HG03565 (cell line): Measurements from ENCODE around the gene BEND7.
"Not testable (repeated sequence)": the region's sequence is repeated elsewhere in the genome, so short reads cannot be mapped to it uniquely, and the experiment has no call there.

ENCODE experiments used
- ATAC-seq: cut with Tn5 transposase; IDR thresholded peaks from one replicate; pipeline ENCODE4 v1.9.1; 2021; ENCODE audit warnings: mild to moderate bottlenecking, moderate library complexity; ENCODE audit not compliant: unreplicated experiment

BEND7 gene, protein sequence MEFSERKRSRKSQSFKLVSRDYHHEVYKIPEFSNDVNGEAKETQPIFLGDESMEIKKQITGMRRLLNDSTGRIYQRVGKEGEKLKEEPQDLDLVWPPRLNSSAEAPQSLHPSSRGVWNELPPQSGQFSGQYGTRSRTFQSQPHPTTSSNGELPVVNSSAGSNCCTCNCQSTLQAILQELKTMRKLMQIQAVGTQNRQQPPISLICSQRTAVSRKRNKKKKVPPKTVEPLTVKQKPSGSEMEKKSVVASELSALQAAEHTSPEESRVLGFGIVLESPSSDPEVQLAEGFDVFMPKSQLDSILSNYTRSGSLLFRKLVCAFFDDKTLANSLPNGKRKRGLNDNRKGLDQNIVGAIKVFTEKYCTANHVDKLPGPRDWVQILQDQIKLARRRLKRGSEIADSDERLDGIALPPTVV

DNA sequence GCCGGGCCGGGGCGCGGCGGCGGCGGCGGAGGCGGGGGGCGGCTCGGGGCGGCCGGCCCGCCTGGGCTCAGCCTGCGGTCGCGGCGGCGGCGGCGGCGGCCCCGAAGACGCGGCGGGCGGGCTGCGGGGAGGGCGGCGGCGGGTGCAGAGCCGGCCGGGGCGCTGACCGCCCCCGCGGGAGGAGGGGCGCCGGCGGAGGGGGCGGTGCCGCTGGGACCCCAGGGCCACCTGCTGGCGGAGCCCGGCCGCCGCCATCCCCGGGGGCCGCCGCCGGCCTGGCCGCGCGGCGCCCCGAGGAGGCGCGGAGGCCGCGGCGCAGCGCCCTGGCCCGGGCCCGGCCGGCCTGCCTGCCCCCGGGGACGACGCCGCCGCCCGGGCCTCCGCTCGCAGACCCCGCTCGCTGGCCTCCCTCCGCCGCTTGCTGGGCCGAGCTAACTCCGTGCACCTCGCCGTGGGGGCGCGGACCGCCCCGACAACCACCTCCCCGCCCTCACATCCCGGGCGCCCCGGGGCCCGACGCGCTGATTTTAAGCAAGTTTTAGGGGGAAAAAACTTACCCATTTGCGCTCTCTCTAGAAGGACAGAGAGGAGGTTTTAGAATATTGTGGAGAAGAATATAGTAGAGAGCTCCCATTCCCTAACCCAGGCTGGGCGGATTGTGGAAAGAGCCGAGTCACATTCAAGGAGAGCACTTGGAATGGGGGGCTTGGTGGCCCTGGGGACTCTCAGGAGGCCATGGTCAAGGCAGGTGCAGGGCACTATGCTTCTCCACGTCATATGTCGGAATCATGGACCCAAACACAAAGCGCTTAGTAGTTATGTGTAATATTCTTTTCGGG lies at the start of gene BEND7:
Gene BEND7, minus strand, starts transcription at position 140 of the 839 bp plus-strand sequence. CDS start 481 bp downstream, outside the sequence.
- ATAC-seq, result no peak

GRCh38 chr10:13573960-13574359 lies 45.1 kb upstream of the BEND7 start:
- ATAC-seq, result no peak

DNA sequence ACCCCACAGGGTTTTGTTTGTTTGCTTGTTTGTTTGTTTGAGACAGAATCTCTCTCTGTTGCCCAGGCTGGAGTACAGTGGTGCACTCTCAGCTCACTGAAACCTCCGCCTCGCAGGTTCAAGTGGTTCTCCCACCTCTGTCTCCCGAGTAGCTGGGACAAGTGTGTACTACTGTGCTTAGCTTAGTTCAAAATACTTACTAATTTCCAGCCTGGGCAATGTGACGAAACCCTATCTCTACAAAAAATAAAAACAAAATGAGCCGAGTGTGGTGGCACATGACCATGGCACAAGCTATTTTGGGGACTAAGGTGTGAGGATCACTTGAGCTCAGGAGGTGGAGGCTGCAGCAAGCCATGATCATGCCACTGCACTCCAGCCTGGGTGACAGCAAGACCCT lies 42.7 kb upstream of the BEND7 start:
- ATAC-seq, result no peak

DNA sequence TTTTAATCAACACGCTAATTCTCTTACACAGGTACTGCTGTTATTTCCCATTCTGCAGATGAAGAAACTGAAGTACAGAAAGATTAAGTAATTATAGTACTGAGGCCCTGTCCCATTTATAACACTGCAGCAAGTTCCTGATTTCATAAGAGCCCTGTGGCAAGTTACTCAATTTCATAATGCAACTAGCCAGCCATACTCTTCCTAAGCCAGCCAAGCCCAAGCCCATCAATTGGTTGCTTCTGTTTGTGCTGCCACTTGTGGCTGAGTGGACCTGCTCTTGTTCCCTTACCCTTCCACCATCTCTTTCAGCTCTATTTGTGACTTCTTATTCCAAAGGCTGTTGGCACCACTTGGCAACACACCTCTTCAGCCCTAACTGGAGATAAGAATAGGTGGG lies 38.2 kb upstream of the BEND7 start:
- ATAC-seq, result no peak

DNA sequence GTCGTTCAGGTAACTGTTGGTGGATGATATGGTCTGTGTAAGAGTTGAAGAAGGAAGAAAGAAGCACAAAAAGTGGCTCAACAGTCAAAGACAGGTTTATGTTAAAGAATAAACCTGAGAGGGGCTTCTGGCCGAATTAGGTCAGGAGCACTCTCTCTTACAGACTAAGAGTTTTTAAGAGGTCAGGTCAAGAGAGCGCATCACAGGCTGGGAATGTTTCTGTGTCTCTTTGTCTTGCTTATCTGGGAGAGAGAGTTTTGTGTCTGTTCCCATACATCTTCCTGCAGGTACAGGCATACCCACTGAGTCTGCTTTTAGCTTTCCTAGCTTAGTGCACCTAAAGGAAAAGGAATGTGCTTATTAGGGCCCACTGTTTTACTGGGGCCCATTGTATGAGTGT lies 35.8 kb upstream of the BEND7 start:
- no peak for ATAC-seq

GRCh38 chr10:13563481-13564445 lies 34.9 kb upstream of the BEND7 start:
- ATAC-seq, result no peak

DNA sequence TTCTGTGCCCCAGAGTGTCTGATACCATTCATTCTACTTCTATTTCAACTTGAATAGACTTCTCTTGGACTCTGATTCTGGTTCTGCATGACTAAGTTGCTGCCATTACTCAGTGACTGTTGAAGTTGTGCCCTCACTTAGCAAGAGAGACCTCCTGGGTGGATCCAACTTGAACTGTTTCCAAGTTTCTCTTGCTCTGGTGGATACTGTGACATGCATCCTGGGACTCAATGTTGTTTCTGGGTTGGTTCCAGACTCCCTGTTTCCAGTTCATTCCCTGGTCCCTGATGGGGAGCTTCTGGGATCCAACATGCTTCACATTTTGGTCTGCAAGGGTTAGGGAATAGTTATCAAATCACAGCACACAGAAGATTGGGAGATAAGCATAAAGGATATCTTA lies 31.8 kb upstream of the BEND7 start:
- ATAC-seq, result no peak

DNA sequence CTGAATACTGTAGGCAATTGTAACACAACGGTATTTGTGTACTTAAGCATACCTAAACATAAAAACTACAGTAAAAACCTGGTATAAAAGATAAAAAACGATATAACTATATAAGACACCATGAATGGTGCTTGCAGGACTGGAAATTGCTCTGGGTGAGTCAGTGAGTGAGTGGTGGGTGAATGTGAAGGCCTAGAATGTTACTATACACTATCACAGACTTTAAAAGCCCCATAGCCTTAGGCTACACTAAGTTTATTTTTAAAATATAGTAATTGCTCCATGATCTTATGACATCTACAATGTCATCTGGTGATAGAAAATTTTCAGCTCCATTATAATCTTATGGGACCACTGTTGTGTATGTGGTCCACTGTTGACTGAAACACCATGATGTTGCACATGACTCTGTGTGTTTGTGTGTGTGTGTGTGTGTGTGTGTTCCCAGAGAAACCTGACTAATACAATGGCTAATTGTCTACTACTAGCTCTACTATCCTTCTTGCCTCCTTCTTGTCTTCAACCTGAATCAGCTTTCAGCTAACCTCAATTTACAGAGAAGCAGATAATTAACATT lies 30.4 kb upstream of the BEND7 start:
- ATAC-seq, result no peak

DNA sequence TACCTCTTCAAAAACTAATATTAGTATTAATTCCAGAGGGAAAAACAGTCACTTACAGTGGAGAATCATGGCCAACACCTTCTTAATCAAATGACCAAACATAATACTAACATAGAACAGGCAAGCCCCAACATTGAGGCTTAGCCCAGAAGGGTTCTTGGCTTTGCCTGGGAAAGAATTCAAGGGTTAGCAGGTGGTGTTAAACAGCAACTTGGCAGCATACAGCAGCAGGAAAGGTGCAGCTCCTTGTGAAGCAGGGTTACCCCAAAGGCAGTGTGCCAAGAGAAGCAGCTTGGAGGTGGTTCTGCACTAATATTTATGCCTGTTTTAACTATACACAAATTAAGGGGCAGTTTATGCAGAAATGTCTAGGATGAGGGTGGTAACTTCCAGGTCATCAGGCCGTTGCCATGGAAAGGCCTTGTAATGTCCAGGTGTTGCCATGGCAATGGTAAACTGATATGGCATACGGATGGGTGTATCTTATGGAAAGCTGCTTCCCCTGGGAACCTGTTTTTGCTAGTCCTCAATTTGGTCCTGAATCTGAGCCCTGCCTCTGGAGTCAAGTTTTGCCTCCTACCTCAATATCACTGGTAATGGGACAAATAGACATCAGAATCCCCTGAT lies 27.2 kb upstream of the BEND7 start:
- ATAC-seq, result no peak

GRCh38 chr10:13550802-13551201 lies 22.0 kb upstream of the BEND7 start:
- ATAC-seq, result no peak

DNA sequence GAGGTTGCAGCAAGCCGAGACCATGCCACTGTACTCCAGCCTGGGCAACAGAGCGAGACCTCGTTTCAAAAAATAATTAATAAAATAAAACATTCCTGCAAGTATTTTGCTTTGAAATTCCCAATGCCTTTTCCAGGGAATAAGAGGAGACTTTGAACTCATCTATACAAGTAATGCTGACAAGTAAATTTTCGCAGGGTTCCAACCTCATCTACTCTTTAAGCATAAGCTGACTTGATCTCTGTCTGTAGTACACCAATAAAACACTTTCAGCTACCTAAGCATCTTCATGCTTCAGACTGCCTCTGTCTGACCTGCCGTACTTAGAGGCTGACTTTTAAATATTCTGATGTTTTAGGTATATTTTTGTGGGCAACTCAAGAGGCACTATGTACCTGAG lies 13.7 kb upstream of the BEND7 start:
- no peak for ATAC-seq

DNA sequence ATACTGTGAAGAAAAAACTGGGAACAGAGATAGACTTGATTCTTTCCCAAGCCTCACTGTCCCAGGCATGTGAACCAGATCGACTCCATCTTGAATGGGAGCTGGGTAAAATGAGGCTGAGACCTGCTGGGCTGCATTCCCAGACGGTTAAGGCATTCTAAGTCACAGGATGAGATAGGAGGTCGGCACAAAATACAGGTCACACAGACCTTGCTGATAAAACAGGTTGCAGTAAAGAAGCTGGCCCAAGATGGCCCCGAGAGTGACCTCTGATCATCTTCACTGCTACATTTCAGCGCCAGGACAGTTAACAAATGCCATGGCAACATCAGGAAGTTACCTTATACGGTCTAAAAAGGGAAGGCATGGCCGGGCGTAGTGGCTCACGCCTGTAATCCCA lies 9.2 kb upstream of the BEND7 start:
- not testable (repeated sequence) for ATAC-seq

- no peak for ATAC-seq
These were observed 8.0 kb upstream of the BEND7 start for GRCh38 chr10:13536674-13537366.

DNA sequence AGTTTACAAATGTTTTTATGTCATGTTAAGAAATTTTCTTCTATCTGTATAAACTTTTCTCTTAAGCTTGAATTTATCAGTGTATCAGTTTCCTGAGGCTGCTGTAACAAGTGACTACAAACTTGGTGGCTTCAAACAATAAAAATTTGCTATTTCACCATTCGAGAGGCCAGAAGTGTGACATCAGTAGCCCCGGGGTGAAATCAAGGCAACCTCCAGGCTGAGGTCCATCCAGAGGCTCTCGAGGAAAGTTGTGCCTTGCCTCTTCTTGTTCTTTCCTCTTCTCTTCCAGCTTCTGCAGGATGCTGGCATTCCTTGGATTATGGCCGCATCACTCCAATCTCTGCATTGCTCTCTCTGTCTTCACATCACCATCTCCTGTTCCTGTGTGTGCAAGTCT lies 6.5 kb upstream of the BEND7 start:
- no peak for ATAC-seq

DNA sequence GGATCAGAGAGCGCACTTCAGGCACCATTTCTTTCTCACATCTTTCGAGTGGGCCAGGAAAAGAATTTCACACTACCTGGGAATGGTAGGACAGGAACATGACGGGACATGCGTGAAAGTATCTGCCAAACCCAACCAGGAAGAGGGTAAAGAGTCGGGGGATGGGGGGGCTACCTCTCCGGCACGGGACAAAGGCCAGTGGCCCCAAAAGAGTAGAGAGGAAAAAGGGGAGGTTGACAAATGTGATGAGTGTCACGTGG lies 830 bp upstream of the BEND7 start:
- no peak for ATAC-seq

GRCh38 chr10:13528123-13528874 lies 515 bp downstream of the BEND7 start:
- ATAC-seq, result no peak

- ATAC-seq, result no peak
These were observed 1.0 kb downstream of the BEND7 start for GRCh38 chr10:13527864-13528122.

DNA sequence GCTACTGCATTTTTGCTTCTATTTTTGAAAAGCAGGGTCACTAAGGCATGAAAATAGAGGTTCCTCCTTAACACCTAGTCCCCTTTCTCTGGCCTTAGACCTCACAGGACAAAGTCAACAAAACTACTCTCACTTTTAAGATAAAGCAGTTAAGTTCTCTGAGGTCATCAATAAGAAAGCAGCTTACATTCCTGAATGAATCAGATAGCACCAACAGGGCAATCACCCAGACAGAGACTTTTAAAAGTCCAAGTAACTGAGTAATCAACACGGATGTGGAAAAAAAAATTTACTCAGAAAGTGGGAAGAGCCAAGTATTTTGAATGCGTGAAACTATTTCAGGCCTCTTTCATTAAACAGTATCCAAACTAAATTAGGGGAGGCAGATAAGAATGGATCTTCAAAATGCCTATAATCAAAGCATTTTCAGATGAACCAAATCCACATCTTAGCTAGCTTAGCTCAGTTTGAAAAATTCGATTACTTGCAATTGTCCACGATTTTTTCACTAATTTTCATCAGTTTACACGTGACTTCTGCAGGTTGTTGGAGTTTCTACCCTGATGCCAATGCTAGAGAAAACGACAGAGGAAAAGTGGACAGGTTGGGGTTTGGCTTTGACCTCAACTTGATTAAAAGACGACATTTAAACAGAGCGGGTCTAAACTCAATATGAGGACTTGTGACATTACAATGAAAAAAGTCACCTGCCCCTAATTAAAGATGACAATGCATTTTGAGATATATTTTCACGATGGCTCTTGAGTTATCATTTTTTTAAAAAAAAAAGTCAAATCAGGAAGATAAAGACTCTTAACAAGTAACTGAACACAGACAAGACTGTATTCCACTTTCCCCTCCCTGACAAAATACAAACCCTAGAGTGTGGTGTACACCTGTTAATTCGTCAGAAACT lies 1.6 kb downstream of the BEND7 start:
- no peak for ATAC-seq
